ENCODE measurements around the gene RAP1B. TPM values are rescaled to one million over a fixed set of nuclear protein-coding genes. Genes with fewer than 3 reads are reported as not detected.

The RAP1B gene
- total and polyA plus RNA-seq, 9 of the 15 experiments (the other 6 are each of a cell fraction or from before 2014, with no cell fraction given) = 107 to 309 (median 170) TPM

DNA sequence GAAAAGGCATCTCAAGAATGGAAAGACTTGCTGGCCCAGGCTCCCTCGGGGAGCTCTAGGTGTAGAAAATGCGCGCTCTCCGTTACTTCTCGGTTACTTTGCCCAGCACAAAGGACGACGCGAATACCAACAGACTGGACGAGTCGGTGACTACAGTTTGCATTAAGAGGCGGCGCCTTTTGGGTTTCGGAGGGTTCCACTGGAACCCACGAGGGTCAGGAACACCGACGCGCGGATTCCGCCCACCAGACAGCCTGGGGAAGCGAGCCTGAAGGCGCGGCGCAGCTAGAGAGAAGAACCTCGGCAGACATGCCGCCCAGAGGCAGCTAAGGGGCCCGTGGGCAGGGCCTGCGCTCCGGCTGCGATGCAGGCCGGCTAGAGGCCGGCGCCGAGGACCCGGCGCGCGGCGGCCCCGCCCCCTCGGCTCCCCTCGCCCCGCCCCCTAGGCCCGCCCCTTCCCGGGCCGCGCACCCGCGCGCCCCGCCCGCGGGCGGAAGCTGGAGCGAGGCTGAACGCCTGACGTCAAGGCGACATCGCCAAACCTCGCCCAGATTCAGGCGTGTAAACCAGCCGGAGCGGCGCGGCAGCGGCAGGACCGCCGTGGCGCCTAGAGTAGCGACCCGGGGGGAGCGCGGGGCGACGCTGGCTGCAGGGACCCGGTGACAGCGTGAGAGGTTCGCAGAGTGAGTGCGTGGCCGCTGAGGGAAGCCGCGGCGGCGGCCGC lies at the start of gene RAP1B (continued):
- TF ChIP-seq TFAP4 (CRISPR knock-in tag; IDR thresholded peaks at IDR 0.05; ENCODE audit: borderline replicate concordance) (peak; percentile 27; the same call in 1 of the 2 replicates), GTF2E2 (tag; IDR thresholded peaks at IDR 0.05) (peak; percentile 90), ZNF174 (CRISPR knock-in tag; IDR thresholded peaks at IDR 0.05) (no peak), MIER1 (IDR thresholded peaks at IDR 0.05; ENCODE audit: low read depth) (no peak), CXXC5 (CRISPR knock-in tag; IDR thresholded peaks at IDR 0.05) (peak; percentile 71), ZBTB43 (CRISPR knock-in tag; IDR thresholded peaks at IDR 0.05) (no peak), WHSC1 (IDR thresholded peaks at IDR 0.05; ENCODE audit: low read length) (no peak), CTCFL (IDR thresholded peaks at IDR 0.05; ENCODE audit: borderline replicate concordance, insufficient read depth, low read depth, low read length, poor library complexity, severe bottlenecking) (peak; percentile 15), ZSCAN32 (CRISPR knock-in tag; IDR thresholded peaks at IDR 0.05) (no peak), ZNF507 (tag; conservative IDR thresholded peaks at IDR 0.05) (no peak), CTBP1 (IDR thresholded peaks at IDR 0.05; ENCODE audit: borderline replicate concordance) (peak; percentile 56; the same call in 1 of the 2 replicates), ETV5 (CRISPR knock-in tag; IDR thresholded peaks at IDR 0.05; ENCODE audit: low read depth) (peak; percentile 36; the same call in 1 of the 2 replicates), XRCC4 (IDR thresholded peaks at IDR 0.05; ENCODE audit: extremely low read depth, insufficient read depth, insufficient read length) (no peak), HNRNPLL (IDR thresholded peaks at IDR 0.05; ENCODE audit: low read depth, low read length, poor library complexity, severe bottlenecking) (peak; percentile 75), PRMT5 (CRISPR knock-in tag; IDR thresholded peaks at IDR 0.05) (no peak), ZNF224 (CRISPR knock-in tag; IDR thresholded peaks at IDR 0.05) (no peak), BRD9 (IDR thresholded peaks at IDR 0.05; ENCODE audit: low read depth, partially characterized antibody) (no peak), CBX5 (IDR thresholded peaks at IDR 0.05; ENCODE audit: borderline replicate concordance, low read depth) (no peak)
- TF ChIP-seq, protein P1, sequence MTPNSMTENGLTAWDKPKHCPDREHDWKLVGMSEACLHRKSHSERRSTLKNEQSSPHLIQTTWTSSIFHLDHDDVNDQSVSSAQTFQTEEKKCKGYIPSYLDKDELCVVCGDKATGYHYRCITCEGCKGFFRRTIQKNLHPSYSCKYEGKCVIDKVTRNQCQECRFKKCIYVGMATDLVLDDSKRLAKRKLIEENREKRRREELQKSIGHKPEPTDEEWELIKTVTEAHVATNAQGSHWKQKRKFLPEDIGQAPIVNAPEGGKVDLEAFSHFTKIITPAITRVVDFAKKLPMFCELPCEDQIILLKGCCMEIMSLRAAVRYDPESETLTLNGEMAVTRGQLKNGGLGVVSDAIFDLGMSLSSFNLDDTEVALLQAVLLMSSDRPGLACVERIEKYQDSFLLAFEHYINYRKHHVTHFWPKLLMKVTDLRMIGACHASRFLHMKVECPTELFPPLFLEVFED (CRISPR knock-in tag; conservative IDR thresholded peaks at IDR 0.05) = no peak
- TF ChIP-seq, protein P2, sequence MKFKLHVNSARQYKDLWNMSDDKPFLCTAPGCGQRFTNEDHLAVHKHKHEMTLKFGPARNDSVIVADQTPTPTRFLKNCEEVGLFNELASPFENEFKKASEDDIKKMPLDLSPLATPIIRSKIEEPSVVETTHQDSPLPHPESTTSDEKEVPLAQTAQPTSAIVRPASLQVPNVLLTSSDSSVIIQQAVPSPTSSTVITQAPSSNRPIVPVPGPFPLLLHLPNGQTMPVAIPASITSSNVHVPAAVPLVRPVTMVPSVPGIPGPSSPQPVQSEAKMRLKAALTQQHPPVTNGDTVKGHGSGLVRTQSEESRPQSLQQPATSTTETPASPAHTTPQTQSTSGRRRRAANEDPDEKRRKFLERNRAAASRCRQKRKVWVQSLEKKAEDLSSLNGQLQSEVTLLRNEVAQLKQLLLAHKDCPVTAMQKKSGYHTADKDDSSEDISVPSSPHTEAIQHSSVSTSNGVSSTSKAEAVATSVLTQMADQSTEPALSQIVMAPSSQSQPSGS (CRISPR knock-in tag; IDR thresholded peaks at IDR 0.05) = no peak

Data from K562 (cell line).